ENCODE results near the gene PARD3.

DNA sequence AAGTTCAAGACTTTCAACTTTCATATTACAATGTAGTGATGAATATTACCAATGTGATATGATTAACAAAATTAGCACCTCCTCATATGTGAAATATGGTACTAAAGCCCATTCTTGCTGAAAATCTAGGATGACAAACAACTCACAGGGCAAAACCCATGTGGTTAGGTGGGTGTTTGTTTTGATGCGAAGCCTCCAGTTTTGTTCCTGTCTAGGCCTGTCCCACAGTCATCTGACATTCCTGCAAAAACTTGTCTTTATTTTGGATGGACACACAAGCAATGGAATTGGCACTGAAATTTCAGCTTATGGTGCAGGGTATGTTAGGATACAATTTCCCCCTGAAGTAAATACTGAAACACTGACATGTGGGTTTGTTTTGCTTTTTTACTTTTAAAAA lies 95.3 kb downstream of the PARD3 start:
- TF ChIP-seq CTCF (IDR thresholded peaks at IDR 0.05) (no peak), POLR2AphosphoS5 (IDR thresholded peaks at IDR 0.05) (no peak), POLR2A (IDR thresholded peaks at IDR 0.05) (no peak), EP300 (IDR thresholded peaks at IDR 0.05) (no peak)
